NT2/D1 (cell line): ENCODE results near the gene B4GALNT1.

Source experiments
- SUZ12 ChIP-seq: IDR thresholded peaks from 2 replicates; pipeline ENCODE4 v1.6.1; 2011; ENCODE audit not compliant: insufficient read length, insufficient read depth; ENCODE audit errors: extremely low read depth
- YY1 ChIP-seq: IDR thresholded peaks from 2 replicates; pipeline ENCODE4 v1.6.1; 2011; ENCODE audit not compliant: insufficient read length, insufficient read depth
- ZNF274 ChIP-seq: IDR thresholded peaks from 2 replicates; pipeline ENCODE4 v1.6.1; 2011; ENCODE audit warnings: mild to moderate bottlenecking, low read depth, low read length

DNA sequence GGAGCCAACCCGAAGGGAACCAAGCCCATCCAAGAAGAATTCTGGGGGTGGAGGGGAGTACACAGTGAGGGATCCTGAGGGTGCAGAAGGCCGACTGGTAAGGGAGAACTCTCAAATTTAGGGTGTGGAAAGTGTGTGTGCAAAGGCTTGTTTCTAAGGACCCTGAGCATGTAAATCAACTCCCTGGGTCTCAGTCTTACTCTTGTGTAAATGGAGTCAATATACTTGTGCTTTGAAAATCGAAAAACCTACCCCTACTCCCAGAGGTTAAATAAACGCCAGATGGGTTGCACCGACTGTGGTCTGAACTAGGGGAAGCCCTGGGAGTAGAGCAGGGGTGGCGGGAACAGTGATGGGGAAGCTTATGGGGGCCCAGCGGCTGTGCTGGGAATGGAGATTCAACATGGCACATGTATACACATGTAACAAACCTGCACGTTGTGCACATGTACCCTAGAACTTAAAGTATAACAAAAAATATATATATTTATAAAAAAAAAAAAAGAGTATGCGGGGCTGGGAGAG lies 6.0 kb downstream of the B4GALNT1 start:
- no peak for TF ChIP-seq YY1
- TF ChIP-seq SUZ12: no peak
- no peak for TF ChIP-seq ZNF274
